Measurements from ENCODE around the gene B4GALT1. TPM values are rescaled to one million over a fixed set of nuclear protein-coding genes. Genes with fewer than 3 reads are reported as not detected.

Gene B4GALT1
- total and polyA plus RNA-seq, 7 donors, result 20.3 to 107 (median 25.5) TPM

GRCh38 chr9:33202552-33203201 lies 35.5 kb upstream of the B4GALT1 start:
- Histone ChIP-seq H3K27me3 (no peaks in the 10 kb centered on the region), H3K27ac (peak overlapping the region in 3 of 4 donors; percentile 35 to 49 (median 38)), H3K4me1 (peaks cover 0 to 14% (median 7%) of the 10 kb centered on the region in 4 donors), H3K36me3 (no peaks in the 10 kb centered on the region), H3K4me3 (no peak overlapping the region), H3K9me3 (no peaks in the 10 kb centered on the region)
- 40 to 42% methylated on average over 11 of the region's 11 CpGs for WGBS, 2 donors
- intact Hi-C loops (cut with DNase I), result no loop called here
- TF ChIP-seq POLR2A (IDR thresholded peaks at IDR 0.05) (no peak), POLR2AphosphoS5 (IDR thresholded peaks at IDR 0.05) (peak in 2 of 4 donors; percentile 33 to 34), EP300 (IDR thresholded peaks at IDR 0.05) (no peak)
- TF ChIP-seq, protein P1, sequence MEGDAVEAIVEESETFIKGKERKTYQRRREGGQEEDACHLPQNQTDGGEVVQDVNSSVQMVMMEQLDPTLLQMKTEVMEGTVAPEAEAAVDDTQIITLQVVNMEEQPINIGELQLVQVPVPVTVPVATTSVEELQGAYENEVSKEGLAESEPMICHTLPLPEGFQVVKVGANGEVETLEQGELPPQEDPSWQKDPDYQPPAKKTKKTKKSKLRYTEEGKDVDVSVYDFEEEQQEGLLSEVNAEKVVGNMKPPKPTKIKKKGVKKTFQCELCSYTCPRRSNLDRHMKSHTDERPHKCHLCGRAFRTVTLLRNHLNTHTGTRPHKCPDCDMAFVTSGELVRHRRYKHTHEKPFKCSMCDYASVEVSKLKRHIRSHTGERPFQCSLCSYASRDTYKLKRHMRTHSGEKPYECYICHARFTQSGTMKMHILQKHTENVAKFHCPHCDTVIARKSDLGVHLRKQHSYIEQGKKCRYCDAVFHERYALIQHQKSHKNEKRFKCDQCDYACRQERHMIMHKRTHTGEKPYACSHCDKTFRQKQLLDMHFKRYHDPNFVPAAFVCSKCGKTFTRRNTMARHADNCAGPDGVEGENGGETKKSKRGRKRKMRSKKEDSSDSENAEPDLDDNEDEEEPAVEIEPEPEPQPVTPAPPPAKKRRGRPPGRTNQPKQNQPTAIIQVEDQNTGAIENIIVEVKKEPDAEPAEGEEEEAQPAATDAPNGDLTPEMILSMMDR (IDR thresholded peaks at IDR 0.05), result no peak
- DNase-seq, result peak; percentile 81

- no peaks in the 10 kb centered on the region for H3K36me3 ChIP-seq
- no peaks in the 10 kb centered on the region for H3K27me3 ChIP-seq
- TF ChIP-seq POLR2A (IDR thresholded peaks at IDR 0.05) (no peak), POLR2AphosphoS5 (IDR thresholded peaks at IDR 0.05) (no peak), EP300 (IDR thresholded peaks at IDR 0.05) (no peak)
- TF ChIP-seq, protein P1 (IDR thresholded peaks at IDR 0.05), result no peak
- no peak overlapping the region for H3K4me3 ChIP-seq
- 85 to 89% methylated on average over 1 of the region's 1 CpG for WGBS, 2 donors
- H3K4me1 ChIP-seq, result peaks cover 0 to 17% (median 14%) of the 10 kb centered on the region in 4 donors
- no peaks in the 10 kb centered on the region for H3K9me3 ChIP-seq
- intact Hi-C loops (cut with DNase I), result no loop called here
- peak overlapping the region in 2 of 4 donors; percentile 38 to 49 for H3K27ac ChIP-seq
- DNase-seq, result no peak
Observed at GRCh38 chr9:33202018-33202417, 34.9 kb upstream of the B4GALT1 start.

DNA sequence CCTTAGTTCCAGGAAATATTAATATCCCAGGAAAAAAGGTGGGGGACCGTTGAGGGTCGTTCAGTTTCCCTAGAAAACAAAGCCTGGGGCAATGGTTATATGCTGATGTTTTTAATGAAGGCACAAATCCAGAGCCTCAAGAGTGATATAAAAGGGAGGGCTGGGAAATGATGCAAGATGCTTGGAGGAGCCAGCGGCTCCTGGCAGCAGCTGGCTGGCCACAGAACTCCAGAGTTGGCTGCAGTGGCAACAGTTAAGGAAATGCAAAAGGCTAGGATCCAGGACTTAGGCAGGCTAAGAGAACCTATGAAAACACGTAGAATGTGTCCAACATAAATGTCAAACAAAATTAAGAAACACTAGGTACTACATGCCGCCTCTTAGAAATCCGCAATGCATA lies 31.0 kb upstream of the B4GALT1 start:
- intact Hi-C loops (cut with DNase I), result loop anchor here (1.0 to 2.0 kb wide), 2 partner anchors 27 to 31 kb away; partner anchors contain the start of gene B4GALT1
- no peaks in the 10 kb centered on the region for H3K9me3 ChIP-seq
- H3K27ac ChIP-seq, result peak overlapping the region; percentile 37 to 74 (median 66)
- peaks cover 0 to 27% (median 16%) of the 10 kb centered on the region in 4 donors for H3K4me1 ChIP-seq
- DNase-seq, result peak; percentile 88
- no peaks in the 10 kb centered on the region for H3K27me3 ChIP-seq
- WGBS, 2 donors, result 78% methylated on average over 6 of the region's 6 CpGs
- TF ChIP-seq POLR2A (IDR thresholded peaks at IDR 0.05) (no peak), POLR2AphosphoS5 (IDR thresholded peaks at IDR 0.05) (peak in 3 of 4 donors; percentile 48 to 56 (median 51)), EP300 (IDR thresholded peaks at IDR 0.05) (no peak)
- TF ChIP-seq, protein P1 (IDR thresholded peaks at IDR 0.05), result no peak
- no peak overlapping the region for H3K4me3 ChIP-seq
- no peaks in the 10 kb centered on the region for H3K36me3 ChIP-seq

DNA sequence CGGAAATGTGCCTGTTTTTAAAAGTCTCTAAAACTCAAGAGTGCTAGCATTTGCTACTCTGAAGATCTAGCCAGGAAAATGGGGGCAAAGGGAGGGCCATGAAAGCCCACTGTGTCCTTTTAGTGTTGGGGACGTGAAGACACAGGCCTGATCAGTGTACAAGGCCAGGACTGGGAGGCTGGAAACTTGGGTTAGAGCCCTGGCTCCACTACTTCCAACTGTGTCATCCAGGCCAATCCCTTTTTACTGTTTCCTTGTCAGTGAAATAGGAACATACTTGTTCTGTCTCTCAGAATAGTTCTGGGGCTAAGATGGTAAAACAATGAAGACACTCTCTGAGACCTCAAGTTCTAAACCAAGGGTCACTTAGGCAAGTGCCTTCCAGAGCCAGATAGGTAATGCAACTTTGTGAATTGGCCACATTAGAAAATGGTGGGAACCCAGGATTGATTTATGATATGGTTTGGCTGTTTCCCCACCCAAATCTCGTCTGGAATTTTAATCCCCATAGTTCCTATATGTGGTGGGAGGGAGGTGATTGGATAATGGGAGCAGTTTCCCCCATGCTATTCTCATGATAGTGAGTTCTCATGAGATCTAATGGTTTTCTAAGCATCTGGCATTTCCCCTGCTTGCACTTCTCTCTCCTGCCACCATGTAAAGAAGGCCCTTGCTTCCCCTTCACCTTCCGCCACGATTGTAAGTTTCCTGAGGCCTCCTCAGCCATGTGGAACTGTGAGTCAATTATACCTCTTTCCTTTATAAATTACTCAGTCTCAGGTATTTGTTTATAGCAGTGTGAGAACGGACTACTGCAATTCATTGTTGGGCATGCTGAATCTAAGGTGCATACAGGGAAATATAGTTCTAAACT lies 30.4 kb upstream of the B4GALT1 start:
- peaks cover 0 to 34% (median 18%) of the 10 kb centered on the region in 4 donors for H3K4me1 ChIP-seq
- no peaks in the 10 kb centered on the region for H3K9me3 ChIP-seq
- DNase-seq, result peak; percentile 87
- H3K36me3 ChIP-seq, result no peaks in the 10 kb centered on the region
- 70 to 76% methylated on average over 6 of the region's 6 CpGs for WGBS, 2 donors
- no peak overlapping the region for H3K4me3 ChIP-seq
- peak overlapping the region; percentile 37 to 74 (median 66) for H3K27ac ChIP-seq
- intact Hi-C loops (cut with DNase I), result loop anchor here (1.0 to 2.0 kb wide), 2 partner anchors 27 to 30 kb away; partner anchors contain the start of gene B4GALT1
- no peaks in the 10 kb centered on the region for H3K27me3 ChIP-seq
- TF ChIP-seq, protein P1 (IDR thresholded peaks at IDR 0.05), result peak in 2 of 4 experiments; percentile 27 to 44
- TF ChIP-seq POLR2AphosphoS5 (IDR thresholded peaks at IDR 0.05), result peak; percentile 10 to 54 (median 38)
- TF ChIP-seq POLR2A (IDR thresholded peaks at IDR 0.05), result no peak
- TF ChIP-seq EP300 (IDR thresholded peaks at IDR 0.05), result no peak

Measured in sigmoid colon (tissue), 7 donors.